Stomach smooth muscle (tissue), 2 donors: Measurements from ENCODE around the gene LHFPL6.
"Not testable (repeated sequence)": the region's sequence is repeated elsewhere in the genome, so short reads cannot be mapped to it uniquely, and the experiment has no call there.

ENCODE experiments used
- H3K27ac ChIP-seq: one replicate; pipeline ENCODE4 v1.7.0; 2013; ENCODE audit warnings: mild to moderate bottlenecking, low read length, inconsistent platforms
- H3K27me3 ChIP-seq, 2 donors: one replicate each; pipeline ENCODE4 v1.7.0; 2013; ENCODE audit warnings: low read length in 2 of 2; ENCODE audit not compliant: insufficient read depth in 2 of 2, control insufficient read depth in 1 of 2
- H3K36me3 ChIP-seq, 2 donors: one replicate each; pipeline ENCODE4 v1.7.0; 2013; ENCODE audit warnings: low read length in 2 of 2; ENCODE audit not compliant: control insufficient read depth in 2 of 2, insufficient read depth in 2 of 2
- H3K4me1 ChIP-seq: one replicate; pipeline ENCODE4 v1.7.0; 2013; ENCODE audit warnings: low read length; ENCODE audit not compliant: control insufficient read depth, insufficient read depth
- H3K4me3 ChIP-seq, 2 donors: one replicate each; pipeline ENCODE4 v1.7.0; 2013; ENCODE audit warnings: low read length in 2 of 2
- H3K9ac ChIP-seq, 2 donors: one replicate each; pipeline ENCODE4 v1.7.0; 2013; ENCODE audit warnings: low read length in 2 of 2, mild to moderate bottlenecking in 1 of 2
- H3K9me3 ChIP-seq, 2 donors: one replicate each; pipeline ENCODE4 v1.7.0; 2013; ENCODE audit warnings: low read length in 2 of 2; ENCODE audit not compliant: control insufficient read depth in 2 of 2
- donor health status: healthy.
- donor health status: Pancreatic carcinoma.

The LHFPL6 gene

GRCh38 chr13:39350461-39350881, 252.5 kb downstream of the LHFPL6 start:
- no peaks in the 10 kb centered on the region for H3K4me1 ChIP-seq
- no peak overlapping the region for H3K27ac ChIP-seq
- H3K9me3 ChIP-seq, result no peaks in the 10 kb centered on the region
- H3K36me3 ChIP-seq, result no peaks in the 10 kb centered on the region
- H3K9ac ChIP-seq, result no peak overlapping the region
- peak overlapping the region; percentile 24 to 42 for H3K4me3 ChIP-seq
- H3K27me3 ChIP-seq, result no peaks in the 10 kb centered on the region

DNA sequence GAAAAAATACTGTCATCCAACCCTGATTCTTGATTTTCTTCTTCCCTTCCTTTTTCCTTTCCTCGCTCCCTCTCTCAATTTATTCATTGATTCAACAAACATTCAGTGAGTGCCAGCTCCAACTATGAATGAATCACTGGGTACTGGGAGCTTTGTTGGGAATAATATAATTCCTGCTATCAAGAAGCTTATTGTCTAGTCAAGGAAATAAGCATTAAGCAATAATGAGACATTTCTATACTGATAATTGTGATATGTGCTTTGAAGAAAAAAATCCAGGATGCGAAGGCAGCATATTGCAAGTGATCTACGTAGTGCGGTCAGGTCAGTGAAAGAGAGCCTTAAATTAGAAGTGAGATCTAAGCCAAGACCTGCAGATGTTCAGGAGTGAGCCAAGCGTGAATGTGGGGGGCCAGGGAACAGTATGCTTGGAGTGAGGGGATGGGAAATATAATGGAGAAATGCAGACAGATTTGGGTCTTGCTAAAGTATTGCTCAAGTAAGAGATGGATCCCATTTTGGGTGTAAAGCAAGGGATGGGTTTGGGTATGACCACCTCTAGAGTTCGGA, 253.5 kb downstream of the LHFPL6 start:
- H3K9me3 ChIP-seq, result no peaks in the 10 kb centered on the region
- H3K27me3 ChIP-seq, result no peaks in the 10 kb centered on the region
- no peak overlapping the region for H3K9ac ChIP-seq
- no peak overlapping the region for H3K27ac ChIP-seq
- H3K4me3 ChIP-seq, result no peak overlapping the region
- no peaks in the 10 kb centered on the region for H3K4me1 ChIP-seq
- H3K36me3 ChIP-seq, result no peaks in the 10 kb centered on the region

DNA sequence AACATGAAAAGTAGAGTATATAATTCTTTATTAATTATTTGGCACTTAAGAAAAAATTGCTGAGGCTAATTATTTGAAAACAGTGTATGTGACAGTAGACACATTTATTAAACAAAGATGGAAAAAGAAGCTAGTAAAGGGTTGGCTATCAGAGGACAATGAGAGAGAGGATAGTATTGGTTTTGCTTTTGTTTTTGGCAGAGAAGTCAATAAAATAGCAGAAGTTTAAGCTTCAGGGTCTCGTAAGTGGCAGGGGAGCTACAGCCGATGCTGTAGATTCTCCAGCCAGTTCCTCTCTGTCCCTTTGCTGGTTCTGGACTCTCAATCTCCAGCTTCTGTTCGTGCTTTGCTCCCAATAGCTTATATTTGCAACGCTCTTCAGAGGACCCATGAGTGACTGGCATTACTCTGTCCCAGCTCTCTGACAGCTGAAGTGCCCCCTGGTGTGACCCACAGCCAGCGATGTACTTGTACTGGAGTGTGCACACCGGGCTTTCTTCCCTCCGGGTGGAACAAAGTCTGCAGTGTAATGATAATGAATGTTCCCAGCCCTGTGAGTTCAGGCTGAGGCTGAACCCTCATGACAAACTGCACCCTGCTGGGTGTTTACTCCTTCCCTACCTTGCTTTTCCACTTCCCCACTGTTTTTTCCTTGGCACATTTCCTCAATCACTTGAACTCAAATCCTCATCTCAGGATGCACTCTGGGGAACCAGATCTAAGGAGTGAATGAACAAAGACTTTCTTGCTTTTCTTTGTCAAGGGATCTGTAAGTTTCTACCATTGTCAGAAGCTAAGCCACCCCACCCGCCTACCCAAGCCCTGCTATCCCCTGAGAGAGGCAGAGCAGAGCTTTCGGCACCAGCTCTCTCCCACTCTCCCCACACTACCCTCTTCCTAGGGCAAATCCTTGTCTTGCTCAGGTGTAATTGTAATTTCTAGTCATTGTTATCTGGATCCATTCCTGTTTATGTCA, 254.8 kb downstream of the LHFPL6 start:
- Histone ChIP-seq H3K27me3 (no peaks in the 10 kb centered on the region), H3K4me1 (no peaks in the 10 kb centered on the region), H3K4me3 (no peak overlapping the region), H3K36me3 (no peaks in the 10 kb centered on the region), H3K27ac (no peak overlapping the region), H3K9me3 (no peaks in the 10 kb centered on the region), H3K9ac (no peak overlapping the region)

- H3K36me3 ChIP-seq, result no peaks in the 10 kb centered on the region
Measured at GRCh38 chr13:39345982-39346381, 257.0 kb downstream of the LHFPL6 start.

GRCh38 chr13:39341251-39341650, 261.7 kb downstream of the LHFPL6 start:
- no peaks in the 10 kb centered on the region for H3K4me1 ChIP-seq
- no peaks in the 10 kb centered on the region for H3K36me3 ChIP-seq
- H3K27me3 ChIP-seq, result no peaks in the 10 kb centered on the region
- no peak overlapping the region for H3K4me3 ChIP-seq
- no peaks in the 10 kb centered on the region for H3K9me3 ChIP-seq
- no peak overlapping the region for H3K9ac ChIP-seq
- H3K27ac ChIP-seq, result no peak overlapping the region

More at GRCh38 chr13:39345982-39346381, 257.0 kb downstream of the LHFPL6 start:
- no peaks in the 10 kb centered on the region for H3K4me1 ChIP-seq
- H3K27me3 ChIP-seq, result no peaks in the 10 kb centered on the region
- H3K27ac ChIP-seq, result no peak overlapping the region
- no peaks in the 10 kb centered on the region for H3K9me3 ChIP-seq
- H3K4me3 ChIP-seq, result no peak overlapping the region
- no peak overlapping the region for H3K9ac ChIP-seq

DNA sequence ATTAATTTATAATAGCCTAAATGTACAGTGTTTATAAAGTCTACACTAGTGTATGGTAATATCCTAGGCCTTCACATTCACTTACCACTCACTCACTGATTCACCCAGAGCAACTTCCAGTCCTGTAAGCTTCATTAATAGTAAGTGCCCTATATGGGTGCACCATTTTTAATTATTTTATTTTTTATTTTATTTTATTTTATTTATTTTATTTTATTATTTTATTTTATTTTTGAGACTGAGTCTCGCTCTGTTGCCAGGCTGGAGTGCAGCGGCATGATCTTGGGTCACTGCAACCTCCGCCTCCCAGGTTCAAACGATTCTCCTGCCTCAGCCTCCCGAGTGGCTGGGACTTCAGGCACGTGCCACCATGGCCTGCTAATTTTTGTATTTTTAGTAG, 264.9 kb downstream of the LHFPL6 start:
- H3K27me3 ChIP-seq, H3K9ac ChIP-seq, H3K4me3 ChIP-seq, H3K36me3 ChIP-seq, H3K27ac ChIP-seq, H3K4me1 ChIP-seq, H3K9me3 ChIP-seq: not testable (repeated sequence)

DNA sequence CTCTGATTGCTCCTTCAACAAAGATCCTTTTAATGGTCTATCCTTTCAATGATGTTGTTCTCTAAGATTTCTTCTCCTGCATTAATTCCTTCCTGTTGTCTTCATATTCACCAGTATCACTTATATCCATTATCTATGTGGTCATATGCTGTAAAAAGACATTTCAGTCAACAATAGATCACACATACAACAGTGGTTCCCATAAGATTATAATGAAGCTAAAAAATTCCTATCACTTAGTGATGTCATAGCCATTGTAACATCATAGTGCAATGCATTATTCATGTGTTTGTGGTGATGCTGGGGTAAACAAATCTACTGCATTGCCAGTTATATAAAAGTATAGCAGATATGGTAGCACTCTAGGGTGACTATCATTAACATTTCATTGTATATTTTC, 266.1 kb downstream of the LHFPL6 start:
- H3K9ac ChIP-seq, result no peak overlapping the region
- H3K4me3 ChIP-seq, result no peak overlapping the region
- no peak overlapping the region for H3K27ac ChIP-seq

GRCh38 chr13:39336207-39336606, 266.8 kb downstream of the LHFPL6 start:
- no peaks in the 10 kb centered on the region for H3K9me3 ChIP-seq
- H3K9ac ChIP-seq, result no peak overlapping the region
- H3K36me3 ChIP-seq, result no peaks in the 10 kb centered on the region
- H3K27ac ChIP-seq, result no peak overlapping the region
- H3K4me3 ChIP-seq, result no peak overlapping the region
- no peaks in the 10 kb centered on the region for H3K4me1 ChIP-seq
- H3K27me3 ChIP-seq, result no peaks in the 10 kb centered on the region

More for the DNA sequence above, 266.1 kb downstream of the LHFPL6 start:
- H3K4me1 ChIP-seq, result no peaks in the 10 kb centered on the region
- no peaks in the 10 kb centered on the region for H3K36me3 ChIP-seq
- H3K9me3 ChIP-seq, result no peaks in the 10 kb centered on the region
- H3K27me3 ChIP-seq, result no peaks in the 10 kb centered on the region

DNA sequence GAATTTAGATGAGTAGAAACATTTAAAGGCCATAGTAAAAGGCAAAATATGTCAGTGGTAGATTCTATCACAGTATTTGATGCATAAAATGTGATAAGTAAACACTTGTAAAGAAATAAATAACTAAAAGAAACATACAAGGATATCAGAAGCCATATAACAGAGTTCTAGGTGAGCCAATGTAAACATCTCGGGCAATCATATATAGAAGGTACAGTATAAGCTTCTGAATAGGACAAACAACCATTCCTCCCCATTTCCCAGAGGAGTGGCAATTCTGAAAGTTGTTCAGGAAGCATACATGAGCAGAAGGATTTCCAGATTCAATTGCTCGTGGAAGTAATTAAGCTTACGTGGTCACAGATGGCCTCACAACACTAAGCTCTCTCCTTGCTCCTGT, 267.3 kb downstream of the LHFPL6 start:
- Histone ChIP-seq H3K36me3 (no peaks in the 10 kb centered on the region), H3K4me1 (no peaks in the 10 kb centered on the region), H3K9ac (no peak overlapping the region), H3K9me3 (no peaks in the 10 kb centered on the region), H3K27me3 (no peaks in the 10 kb centered on the region), H3K4me3 (no peak overlapping the region), H3K27ac (no peak overlapping the region)

DNA sequence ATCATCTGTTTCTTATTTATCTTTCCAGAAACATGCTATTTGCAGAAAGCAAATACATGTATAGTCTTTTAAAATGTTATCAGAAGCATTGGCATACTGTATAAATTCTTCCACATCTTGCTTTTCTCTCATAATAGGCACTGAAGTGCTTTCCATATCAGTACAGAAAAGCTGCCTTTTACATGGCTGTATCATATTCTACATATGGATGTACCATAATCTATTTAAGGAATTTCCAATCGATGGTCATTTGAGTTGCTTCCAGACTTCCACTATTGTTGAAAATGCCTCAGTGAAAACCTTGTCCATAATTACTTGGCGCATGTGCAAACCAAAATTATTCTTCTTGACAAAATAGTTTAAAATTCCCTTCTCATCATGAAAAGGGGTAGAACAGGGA, 272.5 kb downstream of the LHFPL6 start:
- no peaks in the 10 kb centered on the region for H3K9me3 ChIP-seq
- no peaks in the 10 kb centered on the region for H3K36me3 ChIP-seq
- H3K27ac ChIP-seq, result no peak overlapping the region
- no peak overlapping the region for H3K4me3 ChIP-seq
- no peak overlapping the region for H3K9ac ChIP-seq
- no peaks in the 10 kb centered on the region for H3K4me1 ChIP-seq
- H3K27me3 ChIP-seq, result no peaks in the 10 kb centered on the region

DNA sequence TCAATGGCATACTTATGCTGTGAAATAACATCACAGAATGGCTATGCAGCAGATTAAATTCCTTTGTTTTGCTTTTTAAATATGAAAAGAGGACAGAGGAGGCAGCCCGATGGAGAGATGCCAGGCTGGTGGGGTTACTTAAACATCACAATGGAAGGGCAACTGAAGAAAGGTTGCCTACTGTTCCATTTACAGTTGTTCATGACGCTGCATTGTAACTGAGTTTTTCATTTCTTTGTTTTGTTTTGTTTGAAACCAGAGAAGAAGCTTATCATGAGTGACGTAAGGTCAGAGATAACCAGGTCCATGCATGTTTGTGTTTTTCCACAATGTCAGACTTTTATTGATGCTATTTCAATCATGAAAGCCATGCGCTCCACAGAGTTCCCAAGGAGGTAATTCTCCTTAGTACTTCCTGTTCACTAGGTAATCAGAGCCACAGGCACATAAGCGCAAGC, 273.8 kb downstream of the LHFPL6 start:
- Histone ChIP-seq H3K9ac (no peak overlapping the region), H3K4me1 (no peaks in the 10 kb centered on the region), H3K9me3 (no peaks in the 10 kb centered on the region)

More for the DNA sequence above, 273.8 kb downstream of the LHFPL6 start:
- Histone ChIP-seq H3K4me3 (no peak overlapping the region), H3K36me3 (no peaks in the 10 kb centered on the region), H3K27ac (no peak overlapping the region), H3K27me3 (no peaks in the 10 kb centered on the region)
